Stimulated activated naive CD8-positive, alpha-beta T cell treated with anti-CD3 and anti-CD28 coated beads, Interleukin-15, Interleukin-2, amounts not matched to agents 100 ng/mL and 50 ng/mL, for 24 hours (primary cell): ENCODE measurements around the gene POGLUT2.

Experiments used
- H3K27ac Mint-ChIP-seq: one replicate; pipeline ENCODE4 v1.8.0; 2021; ENCODE audit warnings: mild to moderate bottlenecking, mixed read lengths
- H3K27me3 Mint-ChIP-seq: one replicate; pipeline ENCODE4 v1.8.0; 2021; ENCODE audit warnings: mixed read lengths
- H3K36me3 Mint-ChIP-seq: one replicate; pipeline ENCODE4 v1.8.0; 2021; ENCODE audit warnings: low read depth, mixed read lengths
- H3K4me1 Mint-ChIP-seq: one replicate; pipeline ENCODE4 v1.8.0; 2021; ENCODE audit warnings: low read depth, mixed read lengths
- H3K4me3 Mint-ChIP-seq: one replicate; pipeline ENCODE4 v1.8.0; 2021; ENCODE audit warnings: mild to moderate bottlenecking, mixed read lengths
- H3K9me3 Mint-ChIP-seq: one replicate; pipeline ENCODE4 v1.8.0; 2021; ENCODE audit warnings: mixed read lengths

POGLUT2 gene

GRCh38 chr13:102761071-102761470 is 37.7 kb downstream of the POGLUT2 start:
- Mint-ChIP-seq H3K4me1 (no peaks in the 10 kb centered on the region), H3K4me3 (no peak overlapping the region), H3K27me3 (no peaks in the 10 kb centered on the region), H3K27ac (no peak overlapping the region), H3K9me3 (no peaks in the 10 kb centered on the region), H3K36me3 (peaks cover 12% of the 10 kb centered on the region)

DNA sequence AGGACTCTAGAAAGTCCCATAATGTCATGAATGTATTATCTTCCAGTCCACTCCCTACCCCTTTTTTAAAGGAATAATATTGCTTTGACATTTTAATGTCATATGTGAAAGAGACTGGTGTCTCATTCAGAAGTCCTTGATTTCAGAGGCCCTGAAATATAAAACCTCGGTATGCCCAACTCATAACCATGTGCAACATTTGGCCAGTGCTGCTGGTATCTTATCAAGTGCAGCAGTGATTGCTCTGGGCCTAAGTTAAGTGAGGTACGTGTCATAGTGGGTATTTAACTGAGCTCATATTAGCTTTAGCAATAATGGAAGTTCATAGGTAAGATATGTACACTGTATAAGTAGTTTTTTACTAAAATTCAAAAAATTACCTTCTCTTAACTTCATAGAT is 39.9 kb downstream of the POGLUT2 start:
- no peaks in the 10 kb centered on the region for H3K36me3 Mint-ChIP-seq
- no peak overlapping the region for H3K4me3 Mint-ChIP-seq
- no peaks in the 10 kb centered on the region for H3K9me3 Mint-ChIP-seq
- no peak overlapping the region for H3K27ac Mint-ChIP-seq
- H3K27me3 Mint-ChIP-seq, result no peaks in the 10 kb centered on the region
- H3K4me1 Mint-ChIP-seq, result no peaks in the 10 kb centered on the region

- no peak overlapping the region for H3K27ac Mint-ChIP-seq
These were observed 41.8 kb downstream of the POGLUT2 start for GRCh38 chr13:102757006-102757405.

GRCh38 chr13:102751886-102752285 is 46.9 kb downstream of the POGLUT2 start:
- Mint-ChIP-seq H3K4me1 (no peaks in the 10 kb centered on the region), H3K27ac (no peak overlapping the region), H3K4me3 (no peak overlapping the region), H3K36me3 (peaks cover 10% of the 10 kb centered on the region), H3K27me3 (peaks cover 23% of the 10 kb centered on the region), H3K9me3 (no peaks in the 10 kb centered on the region)

More at GRCh38 chr13:102757006-102757405, 41.8 kb downstream of the POGLUT2 start:
- Mint-ChIP-seq H3K9me3 (no peaks in the 10 kb centered on the region), H3K4me3 (no peak overlapping the region), H3K4me1 (no peaks in the 10 kb centered on the region), H3K36me3 (no peaks in the 10 kb centered on the region), H3K27me3 (no peaks in the 10 kb centered on the region)

- Mint-ChIP-seq H3K4me3 (no peak overlapping the region), H3K27ac (no peak overlapping the region), H3K4me1 (no peaks in the 10 kb centered on the region), H3K36me3 (no peaks in the 10 kb centered on the region), H3K27me3 (peaks cover 48% of the 10 kb centered on the region), H3K9me3 (peaks cover 18% of the 10 kb centered on the region)
These were observed 56.3 kb downstream of the POGLUT2 start for GRCh38 chr13:102742506-102742905.

GRCh38 chr13:102742101-102742500 is 56.7 kb downstream of the POGLUT2 start:
- Mint-ChIP-seq H3K36me3 (no peaks in the 10 kb centered on the region), H3K4me3 (no peak overlapping the region), H3K27me3 (peaks cover 46% of the 10 kb centered on the region), H3K27ac (no peak overlapping the region), H3K4me1 (no peaks in the 10 kb centered on the region), H3K9me3 (peaks cover 18% of the 10 kb centered on the region)
